ENCODE measurements around the gene IGF2BP3.
"Not testable (repeated sequence)": the region's sequence is repeated elsewhere in the genome, so short reads cannot be mapped to it uniquely, and the experiment has no call there.

Gene IGF2BP3

GRCh38 chr7:23419845-23420244, 50.4 kb downstream of the IGF2BP3 start:
- peaks cover 34% of the 10 kb centered on the region for H3K36me3 ChIP-seq (ENCODE audit: control insufficient read depth, insufficient read depth, low read length)
- no CpG with 5 or more reads among the region's 1 CpG for WGBS, 2 experiments (ENCODE audit: insufficient coverage in 2 of 2)
- no peak overlapping the region for H3K27ac ChIP-seq (ENCODE audit: low read depth, low read length, severe bottlenecking)
- no peaks in the 10 kb centered on the region for H3K4me1 ChIP-seq (ENCODE audit: control insufficient read depth, insufficient read depth, low read length, poor library complexity, severe bottlenecking)
- H3K4me3 ChIP-seq (ENCODE audit: extremely low read depth, insufficient read depth, low read length, poor library complexity, severe bottlenecking): no peak overlapping the region
- H3K9me3 ChIP-seq (ENCODE audit: control insufficient read depth, low read length): no peaks in the 10 kb centered on the region

DNA sequence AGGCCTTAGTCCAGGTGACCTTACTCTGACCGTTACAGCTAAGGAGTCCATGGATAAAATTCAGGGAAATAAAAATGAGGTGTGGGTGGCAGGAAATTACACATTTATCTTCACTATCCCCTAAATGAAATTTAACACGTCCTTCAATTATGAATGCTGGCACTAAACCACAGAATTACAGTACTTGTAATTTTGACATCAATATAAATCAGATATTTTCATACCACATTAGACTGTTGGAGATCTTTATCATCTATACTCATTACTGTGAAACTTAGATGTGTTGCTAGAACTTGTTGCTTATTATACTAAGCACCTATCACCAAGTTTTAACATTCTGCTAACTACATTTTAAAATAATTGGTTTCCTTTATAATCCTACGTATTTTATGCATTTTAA, 51.1 kb downstream of the IGF2BP3 start:
- Histone ChIP-seq H3K36me3 (ENCODE audit: control insufficient read depth, insufficient read depth, low read length) (peaks cover 41% of the 10 kb centered on the region), H3K27ac (ENCODE audit: low read depth, low read length, severe bottlenecking) (no peak overlapping the region), H3K4me1 (ENCODE audit: control insufficient read depth, insufficient read depth, low read length, poor library complexity, severe bottlenecking) (no peaks in the 10 kb centered on the region), H3K4me3 (ENCODE audit: extremely low read depth, insufficient read depth, low read length, poor library complexity, severe bottlenecking) (no peak overlapping the region), H3K9me3 (ENCODE audit: control insufficient read depth, low read length) (no peaks in the 10 kb centered on the region)
- WGBS, 2 experiments (ENCODE audit: insufficient coverage in 2 of 2): 89% methylated on average over 1 of the region's 3 CpGs; no CpG with 5 or more reads in 1 of the 2 experiments

GRCh38 chr7:23418046-23418445, 52.2 kb downstream of the IGF2BP3 start:
- H3K4me3 ChIP-seq (ENCODE audit: extremely low read depth, insufficient read depth, low read length, poor library complexity, severe bottlenecking): no peak overlapping the region
- H3K9me3 ChIP-seq (ENCODE audit: control insufficient read depth, low read length): no peaks in the 10 kb centered on the region
- no peaks in the 10 kb centered on the region for H3K4me1 ChIP-seq (ENCODE audit: control insufficient read depth, insufficient read depth, low read length, poor library complexity, severe bottlenecking)
- H3K36me3 ChIP-seq (ENCODE audit: control insufficient read depth, insufficient read depth, low read length): peaks cover 52% of the 10 kb centered on the region
- no peak overlapping the region for H3K27ac ChIP-seq (ENCODE audit: low read depth, low read length, severe bottlenecking)

- Histone ChIP-seq H3K4me1 (ENCODE audit: control insufficient read depth, insufficient read depth, low read length, poor library complexity, severe bottlenecking) (no peaks in the 10 kb centered on the region), H3K36me3 (ENCODE audit: control insufficient read depth, insufficient read depth, low read length) (peaks cover 80% of the 10 kb centered on the region), H3K27ac (ENCODE audit: low read depth, low read length, severe bottlenecking) (no peak overlapping the region), H3K4me3 (ENCODE audit: extremely low read depth, insufficient read depth, low read length, poor library complexity, severe bottlenecking) (no peak overlapping the region), H3K9me3 (ENCODE audit: control insufficient read depth, low read length) (no peaks in the 10 kb centered on the region)
- 95 to 98% methylated on average over 34 to 37 of the region's 37 CpGs for WGBS, 2 experiments (ENCODE audit: insufficient coverage in 2 of 2)
Measured at GRCh38 chr7:23415198-23415597, 55.1 kb downstream of the IGF2BP3 start.

DNA sequence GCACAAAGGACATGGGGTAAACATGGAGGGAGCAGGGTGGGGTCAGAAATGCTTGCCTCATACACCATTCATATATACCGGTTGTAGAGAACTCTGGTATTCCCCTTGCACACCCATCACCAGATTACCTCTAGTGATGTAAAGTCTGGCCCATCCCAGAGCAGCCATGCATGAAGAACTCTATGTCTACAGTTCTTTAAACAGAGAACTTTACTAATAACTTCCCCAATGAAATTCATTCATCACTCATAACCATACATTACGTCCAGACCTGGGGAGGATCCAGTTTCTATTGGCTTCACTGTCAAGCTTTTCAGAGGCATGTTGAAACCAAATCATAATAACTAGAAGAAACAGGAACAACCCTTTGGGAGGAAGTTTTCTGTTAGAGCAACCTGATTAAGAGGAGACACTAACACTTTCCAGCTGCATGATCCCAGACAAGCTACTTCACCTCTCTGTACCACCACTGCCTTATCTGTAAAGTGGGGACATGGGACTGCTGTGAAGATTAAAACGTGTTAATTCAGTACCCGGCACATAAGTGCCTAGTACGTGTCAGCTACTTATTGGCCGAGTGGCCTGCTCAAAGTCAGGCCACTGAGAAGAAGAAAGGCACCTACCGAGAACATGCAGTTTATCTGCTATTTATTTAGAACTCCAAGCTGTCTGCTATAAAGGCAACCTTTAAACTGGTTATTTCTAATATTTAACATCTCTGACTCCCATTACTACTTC, 59.7 kb downstream of the IGF2BP3 start:
- Histone ChIP-seq H3K27ac (ENCODE audit: low read depth, low read length, severe bottlenecking) (no peak overlapping the region), H3K9me3 (ENCODE audit: control insufficient read depth, low read length) (peaks cover 8% of the 10 kb centered on the region), H3K4me3 (ENCODE audit: extremely low read depth, insufficient read depth, low read length, poor library complexity, severe bottlenecking) (no peak overlapping the region), H3K4me1 (ENCODE audit: control insufficient read depth, insufficient read depth, low read length, poor library complexity, severe bottlenecking) (no peaks in the 10 kb centered on the region), H3K36me3 (ENCODE audit: control insufficient read depth, insufficient read depth, low read length) (peaks cover 88% of the 10 kb centered on the region)
- 94 to 96% methylated on average over 6 of the region's 7 CpGs for WGBS, 2 experiments (ENCODE audit: insufficient coverage in 2 of 2)

- WGBS, 2 experiments (ENCODE audit: insufficient coverage in 2 of 2): 100% methylated on average over 1 to 2 of the region's 2 CpGs
- not testable (repeated sequence) for H3K4me1 ChIP-seq (ENCODE audit: control insufficient read depth, insufficient read depth, low read length, poor library complexity, severe bottlenecking); H3K27ac ChIP-seq (ENCODE audit: low read depth, low read length, severe bottlenecking); H3K4me3 ChIP-seq (ENCODE audit: extremely low read depth, insufficient read depth, low read length, poor library complexity, severe bottlenecking); H3K9me3 ChIP-seq (ENCODE audit: control insufficient read depth, low read length)
- H3K36me3 ChIP-seq (ENCODE audit: control insufficient read depth, insufficient read depth, low read length): peaks cover 66% of the 10 kb centered on the region
Measured at GRCh38 chr7:23406564-23406963, 63.7 kb downstream of the IGF2BP3 start.

DNA sequence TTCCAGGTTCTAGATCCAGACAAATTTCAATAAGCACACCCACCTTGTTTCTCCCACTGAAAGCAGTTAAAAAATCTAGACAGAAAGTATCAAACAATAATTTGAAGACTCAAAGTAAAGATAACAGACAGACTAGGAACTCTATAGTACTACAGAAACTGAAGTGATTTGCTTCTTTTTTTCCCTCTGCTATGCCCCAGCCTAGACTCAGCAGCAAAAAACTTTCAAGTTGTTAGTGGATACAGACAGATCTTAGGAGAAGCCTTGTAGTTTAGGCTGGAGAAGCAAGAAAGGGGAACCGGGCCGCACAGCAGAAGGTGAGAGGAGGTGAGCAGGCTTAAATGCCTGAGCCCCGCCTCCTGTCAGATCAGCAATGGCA, 65.1 kb downstream of the IGF2BP3 start:
- WGBS, 2 experiments (ENCODE audit: insufficient coverage in 2 of 2): 83 to 92% methylated on average over 3 of the region's 3 CpGs
- H3K36me3 ChIP-seq (ENCODE audit: control insufficient read depth, insufficient read depth, low read length): peaks cover 65% of the 10 kb centered on the region
- H3K27ac ChIP-seq (ENCODE audit: low read depth, low read length, severe bottlenecking): no peak overlapping the region
- peaks cover 8% of the 10 kb centered on the region for H3K9me3 ChIP-seq (ENCODE audit: control insufficient read depth, low read length)
- H3K4me1 ChIP-seq (ENCODE audit: control insufficient read depth, insufficient read depth, low read length, poor library complexity, severe bottlenecking): no peaks in the 10 kb centered on the region
- no peak overlapping the region for H3K4me3 ChIP-seq (ENCODE audit: extremely low read depth, insufficient read depth, low read length, poor library complexity, severe bottlenecking)

GRCh38 chr7:23404546-23405239, 65.6 kb downstream of the IGF2BP3 start:
- H3K9me3 ChIP-seq (ENCODE audit: control insufficient read depth, low read length): peaks cover 8% of the 10 kb centered on the region
- H3K4me3 ChIP-seq (ENCODE audit: extremely low read depth, insufficient read depth, low read length, poor library complexity, severe bottlenecking): no peak overlapping the region
- H3K36me3 ChIP-seq (ENCODE audit: control insufficient read depth, insufficient read depth, low read length): peaks cover 62% of the 10 kb centered on the region
- H3K27ac ChIP-seq (ENCODE audit: low read depth, low read length, severe bottlenecking): no peak overlapping the region
- no peaks in the 10 kb centered on the region for H3K4me1 ChIP-seq (ENCODE audit: control insufficient read depth, insufficient read depth, low read length, poor library complexity, severe bottlenecking)
- 80% methylated on average over 1 of the region's 3 CpGs; no CpG with 5 or more reads in 1 of the 2 experiments for WGBS, 2 experiments (ENCODE audit: insufficient coverage in 2 of 2)

GRCh38 chr7:23403970-23404369, 66.3 kb downstream of the IGF2BP3 start:
- Histone ChIP-seq H3K9me3 (ENCODE audit: control insufficient read depth, low read length) (peaks cover 7% of the 10 kb centered on the region), H3K4me3 (ENCODE audit: extremely low read depth, insufficient read depth, low read length, poor library complexity, severe bottlenecking) (no peak overlapping the region), H3K36me3 (ENCODE audit: control insufficient read depth, insufficient read depth, low read length) (peaks cover 55% of the 10 kb centered on the region), H3K27ac (ENCODE audit: low read depth, low read length, severe bottlenecking) (no peak overlapping the region), H3K4me1 (ENCODE audit: control insufficient read depth, insufficient read depth, low read length, poor library complexity, severe bottlenecking) (no peaks in the 10 kb centered on the region)
- 83 to 95% methylated on average over 2 of the region's 5 CpGs for WGBS, 2 experiments (ENCODE audit: insufficient coverage in 2 of 2)

- no CpG with 5 or more reads among the region's 2 CpGs for WGBS, 2 experiments (ENCODE audit: insufficient coverage in 2 of 2)
- H3K9me3 ChIP-seq (ENCODE audit: control insufficient read depth, low read length); H3K4me1 ChIP-seq (ENCODE audit: control insufficient read depth, insufficient read depth, low read length, poor library complexity, severe bottlenecking); H3K27ac ChIP-seq (ENCODE audit: low read depth, low read length, severe bottlenecking); H3K4me3 ChIP-seq (ENCODE audit: extremely low read depth, insufficient read depth, low read length, poor library complexity, severe bottlenecking): not testable (repeated sequence)
- peaks cover 38% of the 10 kb centered on the region for H3K36me3 ChIP-seq (ENCODE audit: control insufficient read depth, insufficient read depth, low read length)
Measured at GRCh38 chr7:23398090-23398489, 72.2 kb downstream of the IGF2BP3 start.

GRCh38 chr7:23397241-23397640, 73.0 kb downstream of the IGF2BP3 start:
- H3K4me1 ChIP-seq (ENCODE audit: control insufficient read depth, insufficient read depth, low read length, poor library complexity, severe bottlenecking): peaks cover 4% of the 10 kb centered on the region

More at GRCh38 chr7:23397241-23397640, 73.0 kb downstream of the IGF2BP3 start:
- no peak overlapping the region for H3K27ac ChIP-seq (ENCODE audit: low read depth, low read length, severe bottlenecking)
- H3K4me3 ChIP-seq (ENCODE audit: extremely low read depth, insufficient read depth, low read length, poor library complexity, severe bottlenecking): no peak overlapping the region
- H3K9me3 ChIP-seq (ENCODE audit: control insufficient read depth, low read length): no peaks in the 10 kb centered on the region
- 85 to 95% methylated on average over 4 of the region's 4 CpGs for WGBS, 2 experiments (ENCODE audit: insufficient coverage in 2 of 2)
- H3K36me3 ChIP-seq (ENCODE audit: control insufficient read depth, insufficient read depth, low read length): peaks cover 45% of the 10 kb centered on the region
